GM12872 (cell line): Measurements from ENCODE around the gene BATF3.

Source experiments
- CTCF ChIP-seq: IDR thresholded peaks from 3 replicates; pipeline ENCODE4 v1.5.1; 2011; ENCODE audit warnings: low read depth, mild to moderate bottlenecking, low read length, moderate library complexity; ENCODE audit not compliant: insufficient read depth

BATF3 gene

GRCh38 chr1:212669600-212669999 is 30.0 kb downstream of the BATF3 start:
- TF ChIP-seq CTCF = no peak

GRCh38 chr1:212669102-212669501 is 30.5 kb downstream of the BATF3 start:
- peak; percentile 47; the same call in 2 of the 3 replicates for TF ChIP-seq CTCF

- TF ChIP-seq CTCF = no peak
Observed at GRCh38 chr1:212668477-212668876, 31.2 kb downstream of the BATF3 start.

GRCh38 chr1:212667223-212668139 is 32.2 kb downstream of the BATF3 start:
- TF ChIP-seq CTCF = no peak

GRCh38 chr1:212666116-212666775 is 33.4 kb downstream of the BATF3 start:
- no peak for TF ChIP-seq CTCF

GRCh38 chr1:212665241-212666115 is 34.2 kb downstream of the BATF3 start:
- TF ChIP-seq CTCF = peak; percentile 95
